ENCODE results near the gene TJP1.

- TF ChIP-seq CTCF (optimal IDR thresholded peaks at IDR 0.05 in 1 of 3, IDR thresholded peaks at IDR 0.05 in 1 of 3, conservative IDR thresholded peaks at IDR 0.05 in 1 of 3; ENCODE audit: extremely low read depth in 1 of 3, insufficient read depth in 2 of 3, low read length in 3 of 3) (no peak), EZH2 (IDR thresholded peaks at IDR 0.05; ENCODE audit: low read length) (no peak)
Measured at GRCh38 chr15:29686445-29687203, 135.6 kb downstream of the TJP1 start.
